Measurements from ENCODE around the gene PCDHA12. TPM values are rescaled to one million over a fixed set of nuclear protein-coding genes. Genes with fewer than 3 reads are reported as not detected.
A peak's percentile ranks its signal among the peaks of the same experiment; 100 is the strongest.

Gene PCDHA12
- polyA plus RNA-seq, 3 donors, result not detected

GRCh38 chr5:140923601-140924000 is 48.5 kb downstream of the PCDHA12 start:
- 67% methylated on average over 1 of the region's 4 CpGs for WGBS (ENCODE audit: insufficient coverage)
- Mint-ChIP-seq H3K4me3 (no peak overlapping the region), H3K27me3 (ENCODE audit: low read depth in 3 of 3) (peaks cover 39 to 42% (median 40%) of the 10 kb centered on the region in 3 donors), H3K36me3 (peaks cover 3 to 7% of the 10 kb centered on the region in 2 donors), H3K27ac (no peak overlapping the region), H3K4me1 (peaks cover 5% of the 10 kb centered on the region), H3K9me3 (peaks cover 24 to 46% (median 36%) of the 10 kb centered on the region in 7 donors)
- H2AFZ ChIP-seq (ENCODE audit: insufficient read depth, low read depth, low read length, poor library complexity, severe bottlenecking), result no peak overlapping the region
- H3K4me1 ChIP-seq (ENCODE audit: control insufficient read depth in 1 of 2, insufficient read depth in 2 of 2, low read length in 2 of 2), result no peaks in the 10 kb centered on the region
- no peak overlapping the region for H3K27ac ChIP-seq (ENCODE audit: low read depth in 1 of 2, low read length in 2 of 2)
- no peak overlapping the region for H3K4me2 ChIP-seq (replicated peaks; ENCODE audit: extremely low read depth, low read length, poor library complexity, severe bottlenecking)
- no peaks in the 10 kb centered on the region for H3K79me2 ChIP-seq (ENCODE audit: insufficient read depth, low read length)
- TF ChIP-seq CTCF (IDR thresholded peaks at IDR 0.05), result no peak
- peaks cover 31 to 33% of the 10 kb centered on the region in 2 donors for H3K9me3 ChIP-seq (replicated peaks in 1 of 2; ENCODE audit: control insufficient read depth in 1 of 2, insufficient read depth in 1 of 2, low read length in 2 of 2)
- H3K4me3 ChIP-seq (replicated peaks in 1 of 3; ENCODE audit: low read depth in 2 of 3, low read length in 3 of 3), result no peak overlapping the region
- intact Hi-C loops (cut with micrococcal nuclease), result no loop called here
- no peak for DNase-seq
- no peaks in the 10 kb centered on the region for H4K20me1 ChIP-seq (ENCODE audit: insufficient read depth, low read length)
- H3K9ac ChIP-seq (ENCODE audit: insufficient read depth, low read length, poor library complexity, severe bottlenecking), result no peak overlapping the region
- peaks cover 16 to 41% of the 10 kb centered on the region in 2 donors for H3K27me3 ChIP-seq (ENCODE audit: control insufficient read depth in 2 of 2, insufficient read depth in 2 of 2, low read length in 2 of 2)
- H3K36me3 ChIP-seq (replicated peaks in 1 of 2; ENCODE audit: control insufficient read depth in 1 of 2, insufficient read depth in 2 of 2, low read length in 2 of 2), result no peaks in the 10 kb centered on the region

GRCh38 chr5:140925806-140926442 is 50.8 kb downstream of the PCDHA12 start, which contains the start of gene PCDHAC1:
Gene PCDHAC1 (plus strand): TSS chr5:140926299. CDS start chr5:140926893, 594 bp downstream.
- Histone ChIP-seq H3K9ac (ENCODE audit: insufficient read depth, low read length, poor library complexity, severe bottlenecking) (no peak within 1 kb of the TSS), H3K4me3 (replicated peaks in 1 of 3; ENCODE audit: low read depth in 2 of 3, low read length in 3 of 3) (peak within 1 kb of the TSS in 1 of 3 experiments; percentile 43), H3K4me1 (ENCODE audit: control insufficient read depth in 1 of 2, insufficient read depth in 2 of 2, low read length in 2 of 2) (no peaks in the 10 kb centered on the region), H2AFZ (ENCODE audit: insufficient read depth, low read depth, low read length, poor library complexity, severe bottlenecking) (peak within 1 kb of the TSS; percentile 41), H3K4me2 (replicated peaks; ENCODE audit: extremely low read depth, low read length, poor library complexity, severe bottlenecking) (peak within 1 kb of the TSS; percentile 31), H3K79me2 (ENCODE audit: insufficient read depth, low read length) (no peaks in the 10 kb centered on the region), H3K27me3 (ENCODE audit: control insufficient read depth in 2 of 2, insufficient read depth in 2 of 2, low read length in 2 of 2) (peaks cover 16 to 41% of the 10 kb centered on the region in 2 donors), H3K36me3 (replicated peaks in 1 of 2; ENCODE audit: control insufficient read depth in 1 of 2, insufficient read depth in 2 of 2, low read length in 2 of 2) (no peaks in the 10 kb centered on the region), H4K20me1 (ENCODE audit: insufficient read depth, low read length) (no peaks in the 10 kb centered on the region), H3K27ac (ENCODE audit: low read depth in 1 of 2, low read length in 2 of 2) (no peak within 1 kb of the TSS), H3K9me3 (replicated peaks in 1 of 2; ENCODE audit: control insufficient read depth in 1 of 2, insufficient read depth in 1 of 2, low read length in 2 of 2) (peaks cover 36 to 39% of the 10 kb centered on the region in 2 donors)
- H3K9me3 Mint-ChIP-seq, result peaks cover 22 to 47% (median 39%) of the 10 kb centered on the region in 7 donors
- H3K27me3 Mint-ChIP-seq (ENCODE audit: low read depth in 3 of 3), result peaks cover 41 to 47% (median 44%) of the 10 kb centered on the region in 3 donors
- intact Hi-C loops (cut with micrococcal nuclease), result no loop called here
- 5% methylated on average over 32 of the region's 41 CpGs for WGBS (ENCODE audit: insufficient coverage)
- no peak within 1 kb of the TSS for H3K27ac Mint-ChIP-seq
- peak within 1 kb of the TSS; percentile 58 to 83 for H3K4me3 Mint-ChIP-seq
- peaks cover 3 to 7% of the 10 kb centered on the region in 2 donors for H3K36me3 Mint-ChIP-seq
- H3K4me1 Mint-ChIP-seq, result peaks cover 5% of the 10 kb centered on the region
- no peak for TF ChIP-seq CTCF (IDR thresholded peaks at IDR 0.05)
- DNase-seq, result no peak

All from CD14-positive monocyte (primary cell).